Stimulated activated CD8-positive, alpha-beta memory T cell treated with anti-CD3 and anti-CD28 coated beads, Interleukin-15, amount 100 ng/mL, for 4 hours (primary cell): ENCODE measurements around the gene NRBF2.

Source experiments
- DNase-seq, 2 donors: peaks; one replicate each; pipeline ENCODE4 v3.0.0-alpha.2; 2020; ENCODE audit warnings: low read depth in 2 of 2

The NRBF2 gene

GRCh38 chr10:63157845-63158624 is 24.9 kb downstream of the NRBF2 start:
- DNase-seq = peak in 1 of 2 donors; percentile 23

- no peak for DNase-seq
These were observed 28.5 kb downstream of the NRBF2 start for GRCh38 chr10:63161592-63161991.

GRCh38 chr10:63164166-63164623 is 31.1 kb downstream of the NRBF2 start:
- DNase-seq = no peak

DNA sequence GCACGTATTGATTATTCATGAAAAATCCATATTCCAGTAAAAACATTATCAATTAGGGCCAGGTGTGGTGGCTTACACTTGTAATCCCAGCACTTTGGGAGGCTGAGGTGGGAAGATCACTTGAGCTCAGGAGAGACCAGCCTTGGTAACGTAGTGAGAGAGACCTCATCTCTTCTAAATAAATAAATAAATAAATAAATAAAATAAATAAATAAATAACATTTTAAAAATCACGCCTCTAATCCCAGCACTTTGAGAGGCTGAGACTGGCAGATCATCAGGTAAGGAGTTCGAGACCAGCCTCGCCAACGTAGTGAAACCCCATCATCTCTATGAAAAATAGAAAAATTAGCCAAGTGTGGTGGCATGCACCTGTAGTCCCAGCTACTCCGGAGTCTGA is 32.1 kb downstream of the NRBF2 start:
- DNase-seq = no peak

GRCh38 chr10:63166742-63167258 is 33.7 kb downstream of the NRBF2 start:
- DNase-seq = peak in 1 of 2 donors; percentile 1

- no peak for DNase-seq
These were observed 35.8 kb downstream of the NRBF2 start for GRCh38 chr10:63168821-63169462.

DNA sequence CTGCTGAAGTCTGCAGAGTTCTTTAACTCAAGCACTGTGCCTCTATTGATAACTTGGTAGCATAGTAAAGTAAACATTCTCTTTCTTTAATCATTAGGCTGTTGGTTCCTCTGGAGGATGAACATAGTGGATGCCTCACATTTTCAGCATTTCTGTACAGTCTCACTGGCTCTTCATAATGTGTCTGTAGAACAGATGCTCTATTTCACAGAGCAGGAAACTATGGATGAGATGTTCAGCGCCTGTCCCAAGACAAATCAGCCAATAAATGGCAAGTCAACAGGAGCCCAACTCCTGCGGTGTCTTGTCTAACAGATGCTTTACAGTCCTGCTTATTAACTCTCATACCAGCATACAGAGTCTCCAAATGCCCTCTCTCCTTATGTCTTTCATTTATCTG is 36.5 kb downstream of the NRBF2 start:
- DNase-seq = no peak

DNA sequence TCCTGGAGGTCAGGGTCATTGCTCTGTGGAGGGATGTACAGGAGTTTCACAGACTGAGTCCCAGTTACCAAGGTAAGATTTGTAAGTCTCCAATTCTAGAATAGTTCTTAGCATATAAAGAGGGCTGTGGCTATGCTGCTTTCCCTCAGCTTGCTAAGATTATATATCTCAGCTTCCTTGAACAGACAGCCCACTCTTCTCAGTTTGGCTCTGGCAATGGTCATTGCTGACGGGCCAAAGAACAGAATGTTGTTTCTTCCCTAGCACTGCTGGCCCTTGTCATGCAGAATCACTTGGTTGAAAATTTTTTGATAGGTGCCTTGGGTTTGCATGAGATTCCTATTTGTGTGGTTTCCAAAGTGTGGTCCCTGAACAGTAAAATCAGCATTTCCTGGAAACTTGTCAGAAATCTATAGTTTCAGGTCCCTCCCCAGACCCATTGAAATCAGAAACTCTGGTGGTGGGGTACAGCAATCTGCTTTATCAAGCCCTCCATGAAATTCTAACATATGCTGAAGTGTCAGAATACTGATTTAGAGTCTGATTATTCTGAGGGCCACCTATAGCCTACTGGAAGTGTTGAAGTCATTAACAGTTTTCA is 38.2 kb downstream of the NRBF2 start:
- no peak for DNase-seq

DNA sequence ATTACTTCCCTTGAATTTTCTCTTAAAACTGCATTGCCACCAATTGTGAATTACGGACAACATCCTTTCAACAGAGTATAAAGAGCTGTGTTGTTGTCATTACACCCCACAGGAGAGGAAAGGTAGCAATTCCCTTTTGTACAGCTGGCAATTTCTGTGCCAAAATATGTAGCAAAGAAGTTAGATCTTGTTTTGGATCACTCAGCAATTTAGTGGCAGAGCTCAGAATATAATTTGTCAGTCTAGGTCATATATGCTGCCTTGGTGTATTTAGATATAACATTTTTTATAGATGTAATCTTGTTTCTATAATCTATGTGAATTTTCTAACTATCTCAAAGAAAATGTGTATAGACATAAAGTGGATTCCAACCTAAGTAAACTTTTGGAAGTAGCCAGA is 38.8 kb downstream of the NRBF2 start:
- no peak for DNase-seq

- no peak for DNase-seq
These were observed 40.5 kb downstream of the NRBF2 start for GRCh38 chr10:63173468-63174232.

DNA sequence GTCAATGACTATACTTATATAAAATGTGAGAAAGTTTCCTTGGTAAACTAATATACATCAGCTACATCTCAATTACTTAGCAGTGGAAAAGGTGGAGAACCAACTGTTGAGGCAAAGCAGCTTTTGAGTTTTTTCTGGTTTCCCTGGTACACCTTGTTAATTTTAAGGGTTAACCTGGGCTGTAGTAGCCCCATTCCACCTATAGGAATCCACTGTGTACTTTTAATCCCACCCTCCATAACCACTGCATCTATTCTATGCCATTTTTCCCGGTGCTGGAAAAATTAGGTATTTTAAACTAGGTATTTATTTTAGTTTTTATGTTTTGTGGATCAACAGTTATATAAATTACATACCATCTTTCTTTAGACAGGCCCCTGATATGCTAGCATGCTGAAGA is 42.4 kb downstream of the NRBF2 start:
- DNase-seq = no peak

DNA sequence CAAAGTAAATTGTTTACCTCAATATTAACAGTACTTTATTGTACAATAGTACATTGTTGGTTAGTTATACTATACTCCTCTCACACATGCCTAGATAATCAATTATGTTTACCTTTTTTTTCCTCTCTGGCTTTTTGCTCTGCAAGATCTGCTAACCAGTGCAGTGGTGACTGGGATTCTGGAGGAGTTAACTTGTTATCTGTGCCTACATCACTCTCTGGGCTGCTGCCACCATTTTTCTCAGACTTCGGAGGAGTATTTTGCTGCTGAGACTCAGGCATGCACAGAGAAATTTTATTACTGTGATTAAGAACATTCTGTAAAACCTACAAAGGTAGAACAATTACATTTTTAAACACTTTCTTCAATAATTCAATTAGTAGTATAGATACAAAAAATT is 59.7 kb downstream of the NRBF2 start:
- no peak for DNase-seq

DNA sequence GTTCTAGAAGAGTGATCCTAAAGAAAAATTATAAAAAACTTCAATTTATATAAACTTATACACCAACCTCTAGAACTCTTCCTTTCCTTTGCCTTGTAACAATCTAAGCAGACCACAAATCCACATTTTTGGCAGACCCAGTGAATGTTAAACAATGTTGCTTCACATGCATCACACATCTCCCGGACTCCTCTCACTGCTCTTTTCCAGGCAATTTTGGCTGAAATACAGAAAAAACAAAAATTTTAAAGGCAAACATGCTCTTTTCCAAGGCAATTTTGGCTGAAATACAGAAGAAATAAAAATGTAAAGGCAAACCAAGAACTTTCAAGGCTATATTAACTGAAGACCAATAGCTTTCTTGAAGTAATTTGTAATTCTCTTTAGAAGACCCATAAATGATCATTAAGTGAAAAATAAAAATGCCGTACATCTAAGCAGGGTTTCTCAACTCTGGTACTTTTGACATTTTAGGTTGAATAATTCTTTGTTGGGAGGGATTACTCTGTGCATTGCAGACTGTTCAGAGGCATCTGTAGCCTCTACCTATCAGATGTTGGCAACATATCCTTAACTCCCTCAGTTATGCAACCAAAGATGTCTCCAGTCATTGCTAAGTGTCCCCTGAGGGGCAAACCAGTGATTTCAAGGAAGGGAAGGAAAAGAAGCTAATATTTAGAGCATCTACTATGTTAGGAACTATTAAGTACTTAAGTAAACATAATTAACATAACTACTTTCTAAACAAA is 64.4 kb downstream of the NRBF2 start:
- DNase-seq = no peak

DNA sequence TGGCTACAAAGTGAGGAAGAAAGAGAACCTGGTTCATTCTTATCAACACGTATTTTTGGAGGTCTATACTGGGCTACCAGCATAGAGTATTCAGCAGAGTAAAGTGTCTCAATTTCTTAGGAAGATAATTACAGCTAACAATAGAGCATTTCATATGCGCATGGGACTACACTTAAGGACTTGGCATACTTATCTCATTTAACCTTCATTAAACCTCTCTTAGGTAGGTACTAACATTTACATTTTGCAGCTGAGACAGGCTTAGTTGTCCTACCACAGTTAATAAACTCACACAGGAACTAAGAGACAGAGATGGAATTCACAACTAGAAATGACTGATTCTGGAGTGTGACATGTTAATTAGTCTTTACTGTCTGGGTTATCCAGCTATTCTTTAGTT is 66.6 kb downstream of the NRBF2 start:
- DNase-seq = no peak

GRCh38 chr10:63200431-63200830 is 67.3 kb downstream of the NRBF2 start:
- DNase-seq = no peak

- no peak for DNase-seq
These were observed 68.0 kb downstream of the NRBF2 start for GRCh38 chr10:63201118-63201517.
